Measurements from ENCODE around the gene ZNF678.

DNA sequence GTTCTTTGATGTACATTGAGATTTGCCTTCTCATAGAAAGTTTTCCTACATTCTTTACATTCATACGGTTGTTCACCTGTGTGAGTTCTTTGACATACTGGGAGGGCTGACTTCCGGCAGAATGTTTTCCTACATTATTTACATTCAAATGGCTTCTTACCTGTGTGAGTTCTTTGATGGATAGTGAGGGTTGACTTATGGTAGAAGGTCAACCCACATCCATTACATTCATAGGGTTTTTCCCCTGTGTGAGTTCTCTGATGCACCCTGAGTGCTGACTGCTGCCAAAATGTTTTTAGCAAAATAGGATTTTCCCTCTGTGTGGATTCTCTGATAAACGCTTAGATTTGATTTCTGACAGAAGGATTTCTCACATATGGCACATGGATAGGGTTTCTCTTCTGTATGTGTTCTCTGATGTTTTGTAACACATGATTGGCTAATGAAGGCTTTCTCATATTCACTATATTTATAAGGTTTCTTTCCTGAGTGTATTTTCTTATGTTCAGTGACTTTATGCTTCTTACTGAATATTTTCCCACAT is 134.0 kb downstream of the ZNF678 start:
- no peak for TF ChIP-seq POLR2A (IDR thresholded peaks at IDR 0.05; ENCODE audit: low read length)
- no peak for TF ChIP-seq GATA1 (IDR thresholded peaks at IDR 0.05; ENCODE audit: low read depth, low read length)
